GM12878 (cell line): ENCODE results near the gene ANO7. TPM values are rescaled to one million over a fixed set of nuclear protein-coding genes. Genes with fewer than 3 reads are reported as not detected.

ENCODE experiments used
- ATAC-seq: fragments of 200-7000 bp; cut with Tn5 transposase; 3 replicates; pipeline ENCODE4 v1.9.1; 2020; ENCODE audit warnings: mild to moderate bottlenecking, moderate library complexity
- BruUV-seq: library from RNA; stranded (reverse); fragments of 400-500 nt; replicated peaks from 2 replicates; lab custom pipeline; 2021; lab: Mats Ljungman, UMichigan
- CTCF ChIA-PET: fragments of 300-600 bp; sonication (Branson Sonifier 250); formaldehyde crosslinking; extraction: SDS; loops from one replicate; lab custom pipeline; 2021; ENCODE audit warnings: inconsistent platforms; lab: Yijun Ruan, JAX
- POLR2A ChIA-PET: fragments of 350-600 bp; formaldehyde crosslinking; extraction: SDS; loops from one replicate; lab custom pipeline; 2021; ENCODE audit warnings: inconsistent platforms; lab: Charles Lee
- RAD21 ChIA-PET: fragments of 300-600 bp; sonication (Branson Sonifier 250); formaldehyde crosslinking; loops from one replicate; lab custom pipeline; 2023; ENCODE audit warnings: antibody characterized with exemption; ENCODE audit not compliant: unreplicated experiment; lab: Charles Lee
- SMC1A ChIA-PET: fragments of 300-600 bp; sonication (Branson Sonifier 250); formaldehyde crosslinking; loops from one replicate; lab custom pipeline; 2023; ENCODE audit not compliant: unreplicated experiment, uncharacterized antibody; lab: Charles Lee
- DNase-seq: peaks from one replicate; pipeline ENCODE4 v3.0.0-alpha.2; 2011; ENCODE audit warnings: low read depth, low spot score
- FAIRE-seq: peaks from 3 replicates; lab custom pipeline; 2011; peaks lifted over from hg19 to GRCh38; lab: Jason Lieb, UNC
- H2AFZ ChIP-seq: 2 replicates; pipeline ENCODE4 v1.6.0; 2011; ENCODE audit warnings: low read depth, low read length, control low read depth; ENCODE audit not compliant: control insufficient read depth
- H3K27ac ChIP-seq: 2 replicates; pipeline ENCODE4 v1.5.1; 2011; ENCODE audit warnings: control low read depth; ENCODE audit not compliant: control insufficient read depth, insufficient read depth
- H3K27me3 ChIP-seq, 2 experiments: replicated peaks in 1 of 2; 2 replicates each; pipeline versions ENCODE4 v1.6.0 to v1.6.1; 2011; ENCODE audit warnings: low read length in 1 of 2; ENCODE audit not compliant: control insufficient read depth in 2 of 2, insufficient read depth in 2 of 2
- H3K36me3 ChIP-seq, 2 experiments: 2 replicates each; pipeline ENCODE4 v1.5.1; 2011; ENCODE audit warnings: low read length in 1 of 2; ENCODE audit not compliant: control insufficient read depth in 2 of 2, insufficient read depth in 2 of 2
- H3K4me1 ChIP-seq: 2 replicates; pipeline ENCODE4 v1.6.1; 2011; ENCODE audit warnings: mild to moderate bottlenecking, low read length, moderate library complexity, mixed read lengths; ENCODE audit not compliant: control insufficient read depth, insufficient read depth
- H3K4me2 ChIP-seq: 2 replicates; pipeline ENCODE4 v1.6.0; 2011; ENCODE audit warnings: control low read depth; ENCODE audit not compliant: control insufficient read depth, insufficient read depth
- H3K4me3 ChIP-seq: fragments of 200-600 bp; sonication (generic); 2 replicates; pipeline ENCODE4 v1.5.1; 2016
- H3K79me2 ChIP-seq: 2 replicates; pipeline ENCODE4 v1.6.0; 2011; ENCODE audit warnings: low read length; ENCODE audit not compliant: control insufficient read depth, insufficient read depth
- H3K9ac ChIP-seq: 2 replicates; pipeline ENCODE4 v1.8.0; 2011; ENCODE audit warnings: low read length, control low read depth, mixed read lengths; ENCODE audit not compliant: control insufficient read depth, insufficient read depth
- H3K9me3 ChIP-seq: replicated peaks from 3 replicates; pipeline ENCODE4 v1.5.1; 2011; ENCODE audit warnings: mild to moderate bottlenecking, low read length; ENCODE audit not compliant: control insufficient read depth, insufficient read depth
- H4K20me1 ChIP-seq: 2 replicates; pipeline ENCODE4 v1.6.0; 2011; ENCODE audit not compliant: control insufficient read depth, insufficient read depth
- BCLAF1 ChIP-seq: fragments of 450-650 bp; IDR thresholded peaks from 2 replicates; pipeline ENCODE4 v1.6.1; 2017; ENCODE audit warnings: antibody characterized with exemption, mild to moderate bottlenecking, moderate library complexity
- BRCA1 ChIP-seq: IDR thresholded peaks from 2 replicates; pipeline ENCODE4 v1.6.1; 2011; ENCODE audit warnings: low read depth, low read length, improper control_type of control experiment
- NR2F1 ChIP-seq: fragments of 450-650 bp; conservative IDR thresholded peaks from 2 replicates; pipeline ENCODE4 v1.6.1; 2017; ENCODE audit warnings: mild to moderate bottlenecking
- RAD21 ChIP-seq: IDR thresholded peaks from 2 replicates; pipeline ENCODE4 v1.6.1; 2011; ENCODE audit warnings: mild to moderate bottlenecking, low read depth, low read length, moderate library complexity; ENCODE audit not compliant: insufficient read depth
- RELA ChIP-seq: fragments of 450-650 bp; IDR thresholded peaks from 2 replicates; pipeline ENCODE4 v1.8.0; 2014; ENCODE audit warnings: borderline replicate concordance; ENCODE audit not compliant: partially characterized antibody
- RELB ChIP-seq: fragments of 450-650 bp; IDR thresholded peaks from 2 replicates; pipeline ENCODE4 v1.6.1; 2017; ENCODE audit warnings: low read depth, mild to moderate bottlenecking, moderate library complexity
- SMARCA5 ChIP-seq: fragments of 450-650 bp; IDR thresholded peaks from 2 replicates; pipeline ENCODE4 v1.6.1; 2017; ENCODE audit warnings: mild to moderate bottlenecking
- STAT1 ChIP-seq: fragments of 450-650 bp; conservative IDR thresholded peaks from 2 replicates; pipeline ENCODE4 v1.6.1; 2014; ENCODE audit warnings: antibody characterized with exemption, mild to moderate bottlenecking
- ZBTB4 ChIP-seq: fragments of 450-650 bp; formaldehyde crosslinking; IDR thresholded peaks from 2 replicates; pipeline ENCODE4 v1.4.0; 2022; ENCODE audit warnings: mild to moderate bottlenecking, moderate library complexity
- ZNF24 ChIP-seq: fragments of 450-650 bp; IDR thresholded peaks from 2 replicates; pipeline ENCODE4 v1.6.1; 2017; ENCODE audit warnings: antibody characterized with exemption, mild to moderate bottlenecking
- ZNF622 ChIP-seq: fragments of 450-650 bp; IDR thresholded peaks from 2 replicates; pipeline ENCODE4 v1.6.1; 2017; ENCODE audit warnings: mild to moderate bottlenecking, inconsistent platforms
- WGBS: methylation state at CpG from one replicate; pipeline ENCODE4 v1.1.6; 2016; ENCODE audit warnings: low lambda C conversion rate; ENCODE audit not compliant: insufficient replicate concordance, insufficient coverage; ENCODE audit errors: missing lambda C conversion rate; 5-methylcytosine and 5-hydroxymethylcytosine counted together
- in situ Hi-C: fragments of 300-500 bp; cut with MboI; formaldehyde crosslinking; loops from 9 replicates; pipeline ENCODE4 v1.14.3; 2018; ENCODE audit warnings: mixed read lengths
- intact Hi-C: fragments of 100-400 bp; cut with micrococcal nuclease; formaldehyde crosslinking; loops from one replicate; pipeline ENCODE4 v1.14.2; 2022; ENCODE audit not compliant: unreplicated experiment
- polyA plus RNA-seq, 11 experiments: library from polyadenylated mRNA; depleted of rRNA in 4 of 11; unstranded in 6 of 11; stranded (reverse) in 5 of 11; fragments of >200 nt; fragmentation: Nextera tagmentation in 4 of 11; fragmentation: Illumina TruSeq in 1 of 11; extraction: Ambion mirVana in 4 of 11; extraction: Trizol in 1 of 11; gene quantifications; 1 replicate in 1 of 11; 2 replicates in 10 of 11; pipeline versions ENCODE4 v1.2.1 to v1.2.3, GENCODE V29; 2011 to 2016; ENCODE audit warnings: inconsistent platforms in 2 of 11, missing spikeins in 2 of 11, low read depth in 1 of 11
- total RNA-seq, 4 experiments: library from RNA; depleted of rRNA in 3 of 4; stranded (reverse); fragments of >200 nt in 3 of 4; fragmentation: Illumina TruSeq in 1 of 4; extraction: Trizol in 1 of 4; gene quantifications; 2 replicates each; pipeline versions ENCODE4 v1.2.1 to v1.2.3, GENCODE V29; 2013 to 2021
- TF ChIP-seq, protein P1 (sequence below), 3 experiments: IDR thresholded peaks in 2 of 3; conservative IDR thresholded peaks in 1 of 3; 2 replicates each; pipeline ENCODE4 v1.5.1; 2011; ENCODE audit warnings: low read depth in 3 of 3, low read length in 3 of 3, mild to moderate bottlenecking in 3 of 3, control low read depth in 2 of 3, moderate library complexity in 2 of 3, inconsistent platforms in 1 of 3, mixed read lengths in 1 of 3; ENCODE audit not compliant: control insufficient read depth in 2 of 3, insufficient read depth in 1 of 3; ENCODE audit errors: extremely low read depth in 1 of 3

ANO7 gene
- total and polyA plus RNA-seq, 10 of the 15 experiments (the other 5 are each of a cell fraction or from before 2014, with no cell fraction given): 0.08 to 1.4 (median 0.44) TPM

DNA sequence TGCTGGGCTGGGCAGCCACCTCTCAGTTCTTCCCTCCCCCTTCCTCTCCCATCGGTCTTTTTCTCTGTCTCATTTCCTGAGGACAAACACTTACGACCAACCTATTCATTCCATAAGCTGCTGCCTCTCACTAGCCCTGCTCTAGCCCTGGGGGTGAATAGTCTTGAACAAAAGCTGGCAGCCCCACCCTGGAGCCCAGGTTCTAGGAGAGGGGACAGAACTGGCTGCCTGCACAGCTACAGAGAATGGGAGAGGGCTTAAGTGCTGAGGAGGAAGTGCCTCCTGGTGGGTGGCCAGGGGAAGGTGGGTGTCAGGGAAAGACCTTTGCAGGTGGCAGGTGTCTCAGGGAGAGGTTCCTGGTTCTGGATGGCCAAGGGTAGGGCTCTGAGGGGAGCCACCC, 22.8 kb downstream of the ANO7 start:
- no peaks in the 10 kb centered on the region for H3K9me3 ChIP-seq
- intact Hi-C loops: loop anchor here (10.0 kb wide), 1 partner anchor 356 kb away; no protein-coding TSS in a partner anchor
- no peak overlapping the region for H3K9ac ChIP-seq
- H4K20me1 ChIP-seq: no peaks in the 10 kb centered on the region
- no peaks in the 10 kb centered on the region for H3K4me1 ChIP-seq
- no peaks in the 10 kb centered on the region for H3K36me3 ChIP-seq
- H3K4me3 ChIP-seq: no peak overlapping the region
- no peak overlapping the region for H3K27ac ChIP-seq
- ChIA-PET SMC1A (no interaction called here), CTCF (interaction anchor here (0.7 kb wide), 1 partner anchor 133 kb away, joined by 3 read pairs; no protein-coding TSS in a partner anchor), RAD21 (no interaction called here), POLR2A (no interaction called here)
- H3K79me2 ChIP-seq: no peaks in the 10 kb centered on the region
- FAIRE-seq (no peak), ATAC-seq (no peak; the same call in 2 of the 3 replicates), DNase-seq (no peak)
- no peak overlapping the region for H3K4me2 ChIP-seq
- no peak for TF ChIP-seq STAT1
- TF ChIP-seq RELA: no peak
- TF ChIP-seq NR2F1: no peak
- TF ChIP-seq, protein P1, sequence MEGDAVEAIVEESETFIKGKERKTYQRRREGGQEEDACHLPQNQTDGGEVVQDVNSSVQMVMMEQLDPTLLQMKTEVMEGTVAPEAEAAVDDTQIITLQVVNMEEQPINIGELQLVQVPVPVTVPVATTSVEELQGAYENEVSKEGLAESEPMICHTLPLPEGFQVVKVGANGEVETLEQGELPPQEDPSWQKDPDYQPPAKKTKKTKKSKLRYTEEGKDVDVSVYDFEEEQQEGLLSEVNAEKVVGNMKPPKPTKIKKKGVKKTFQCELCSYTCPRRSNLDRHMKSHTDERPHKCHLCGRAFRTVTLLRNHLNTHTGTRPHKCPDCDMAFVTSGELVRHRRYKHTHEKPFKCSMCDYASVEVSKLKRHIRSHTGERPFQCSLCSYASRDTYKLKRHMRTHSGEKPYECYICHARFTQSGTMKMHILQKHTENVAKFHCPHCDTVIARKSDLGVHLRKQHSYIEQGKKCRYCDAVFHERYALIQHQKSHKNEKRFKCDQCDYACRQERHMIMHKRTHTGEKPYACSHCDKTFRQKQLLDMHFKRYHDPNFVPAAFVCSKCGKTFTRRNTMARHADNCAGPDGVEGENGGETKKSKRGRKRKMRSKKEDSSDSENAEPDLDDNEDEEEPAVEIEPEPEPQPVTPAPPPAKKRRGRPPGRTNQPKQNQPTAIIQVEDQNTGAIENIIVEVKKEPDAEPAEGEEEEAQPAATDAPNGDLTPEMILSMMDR (IDR thresholded peaks at IDR 0.05 in 2 of 3, conservative IDR thresholded peaks at IDR 0.05 in 1 of 3; ENCODE audit: control insufficient read depth in 2 of 3, extremely low read depth in 1 of 3, insufficient read depth in 1 of 3, low read depth in 3 of 3, low read length in 3 of 3): peak in 1 of 3 experiments; percentile 27; a peak in 1 of 6 replicates
- no peak for TF ChIP-seq ZBTB4 (CRISPR knock-in tag)
- no peak for TF ChIP-seq SMARCA5
- TF ChIP-seq ZNF24: no peak
- TF ChIP-seq BCLAF1: no peak
- TF ChIP-seq BRCA1: no peak
- TF ChIP-seq RAD21: 0 out of 2 replicates have a peak, but pooled peaks have one; percentile 9
- no peak for TF ChIP-seq ZNF622
- no peak for TF ChIP-seq RELB
- in situ Hi-C loops: no loop called here
- BruUV-seq: no TSS peak
- no peak overlapping the region for H2AFZ ChIP-seq
- no peaks in the 10 kb centered on the region for H3K27me3 ChIP-seq
- 7% methylated on average over 2 of the region's 2 CpGs for WGBS
